Ascending aorta (tissue), 2 donors: ENCODE results near the gene NHLH1. TPM values are rescaled to one million over a fixed set of nuclear protein-coding genes. Genes with fewer than 3 reads are reported as not detected.

ENCODE experiments used
- DNase-seq, 2 donors: peaks; one replicate each; pipeline ENCODE4 v3.0.0-alpha.2; 2019; ENCODE audit warnings: low spot score in 2 of 2
- H3K27ac ChIP-seq, 2 donors: fragments of 200-600 bp; sonication (generic); one replicate each; pipeline ENCODE4 v1.5.1; 2016 to 2017; ENCODE audit warnings: mild to moderate bottlenecking in 1 of 2
- H3K27me3 ChIP-seq: fragments of 200-600 bp; sonication (generic); one replicate; pipeline ENCODE4 v1.5.1; 2017
- H3K36me3 ChIP-seq, 2 donors: fragments of 200-600 bp; sonication (generic); one replicate each; pipeline ENCODE4 v1.5.1; 2016
- H3K4me1 ChIP-seq, 2 donors: fragments of 200-600 bp; sonication (generic); one replicate each; pipeline ENCODE4 v1.5.1; 2016 to 2017; ENCODE audit warnings: mild to moderate bottlenecking in 1 of 2
- H3K4me3 ChIP-seq, 2 donors: fragments of 200-600 bp; sonication (generic); one replicate each; pipeline ENCODE4 v1.5.1; 2016 to 2017; ENCODE audit warnings: mild to moderate bottlenecking in 1 of 2
- H3K9me3 ChIP-seq, 2 donors: fragments of 200-600 bp; sonication (generic); one replicate each; pipeline ENCODE4 v1.5.1; 2016
- CTCF ChIP-seq, 3 experiments: fragments of 200-600 bp in 2 of 3; fragments of 450-650 bp in 1 of 3; sonication (generic) in 2 of 3; IDR thresholded peaks; one replicate each; pipeline ENCODE4 v1.5.1; 2016 to 2019; ENCODE audit warnings: antibody characterized with exemption in 3 of 3, mild to moderate bottlenecking in 1 of 3, moderate library complexity in 1 of 3
- intact Hi-C: fragments of 100-400 bp; cut with DNase I; formaldehyde crosslinking; loops from one replicate; pipeline ENCODE4 v1.15.1; 2023
- total RNA-seq: library from RNA; depleted of rRNA; stranded (reverse); fragments of >200 nt; gene quantifications from one replicate; pipeline ENCODE4 v1.1.0, GENCODE V29; 2016

NHLH1 gene
- total RNA-seq, 1 donor from 2014 or later, result not detected

- H3K4me1 ChIP-seq, result peaks cover 5 to 7% of the 10 kb centered on the region in 2 donors
- peak overlapping the region; percentile 52 to 72 for H3K4me3 ChIP-seq
- intact Hi-C loops, result no loop called here
- no peaks in the 10 kb centered on the region for H3K36me3 ChIP-seq
- H3K27ac ChIP-seq, result no peak overlapping the region
- TF ChIP-seq CTCF (IDR thresholded peaks at IDR 0.05), result no peak
- H3K27me3 ChIP-seq, result peaks cover 4% of the 10 kb centered on the region
- H3K9me3 ChIP-seq, result no peaks in the 10 kb centered on the region
- DNase-seq, result no peak
Measured at GRCh38 chr1:160399544-160400222, 32.8 kb downstream of the NHLH1 start.

- H3K27ac ChIP-seq, result no peak within 1 kb of the TSS
- peaks cover 4% of the 10 kb centered on the region for H3K27me3 ChIP-seq
- no peaks in the 10 kb centered on the region for H3K9me3 ChIP-seq
- H3K4me1 ChIP-seq, result peaks cover 5 to 7% of the 10 kb centered on the region in 2 donors
- peak in 1 of 2 donors; percentile 70 for DNase-seq
- H3K36me3 ChIP-seq, result no peaks in the 10 kb centered on the region
- intact Hi-C loops, result no loop called here
- TF ChIP-seq CTCF (IDR thresholded peaks at IDR 0.05), result no peak
- H3K4me3 ChIP-seq, result peak within 1 kb of the TSS; percentile 52 to 72
Measured at GRCh38 chr1:160400223-160400645, 33.4 kb downstream of the NHLH1 start, which contains the start of gene VANGL2. TSS of gene VANGL2 (plus strand) at chr1:160400564. CDS start at chr1:160415838, 15,274 bp downstream.

- H3K4me1 ChIP-seq, result peaks cover 5 to 7% of the 10 kb centered on the region in 2 donors
- H3K27me3 ChIP-seq, result peaks cover 4% of the 10 kb centered on the region
- H3K27ac ChIP-seq, result no peak overlapping the region
- no peak for DNase-seq
- no peaks in the 10 kb centered on the region for H3K36me3 ChIP-seq
- no peaks in the 10 kb centered on the region for H3K9me3 ChIP-seq
- TF ChIP-seq CTCF (IDR thresholded peaks at IDR 0.05), result no peak
- H3K4me3 ChIP-seq, result peak overlapping the region; percentile 52 to 72
- intact Hi-C loops, result no loop called here
Measured at GRCh38 chr1:160400646-160401486, 34.0 kb downstream of the NHLH1 start.

GRCh38 chr1:160401487-160401805 is 34.6 kb downstream of the NHLH1 start:
- Histone ChIP-seq H3K4me1 (peaks cover 5 to 7% of the 10 kb centered on the region in 2 donors), H3K9me3 (no peaks in the 10 kb centered on the region), H3K27me3 (peaks cover 4% of the 10 kb centered on the region), H3K4me3 (peak overlapping the region in 1 of 2 donors; percentile 72), H3K27ac (no peak overlapping the region), H3K36me3 (no peaks in the 10 kb centered on the region)
- intact Hi-C loops, result no loop called here
- TF ChIP-seq CTCF (IDR thresholded peaks at IDR 0.05), result no peak
- DNase-seq, result no peak

GRCh38 chr1:160402001-160402795 is 35.3 kb downstream of the NHLH1 start:
- H3K4me3 ChIP-seq, result no peak overlapping the region
- no peaks in the 10 kb centered on the region for H3K9me3 ChIP-seq
- no peak for DNase-seq
- intact Hi-C loops, result no loop called here
- peaks cover 4% of the 10 kb centered on the region for H3K27me3 ChIP-seq
- no peak for TF ChIP-seq CTCF (IDR thresholded peaks at IDR 0.05)
- H3K36me3 ChIP-seq, result no peaks in the 10 kb centered on the region
- H3K4me1 ChIP-seq, result peaks cover 5 to 7% of the 10 kb centered on the region in 2 donors
- H3K27ac ChIP-seq, result no peak overlapping the region
